ENCODE results near the gene CLEC20A.

Gene CLEC20A

DNA sequence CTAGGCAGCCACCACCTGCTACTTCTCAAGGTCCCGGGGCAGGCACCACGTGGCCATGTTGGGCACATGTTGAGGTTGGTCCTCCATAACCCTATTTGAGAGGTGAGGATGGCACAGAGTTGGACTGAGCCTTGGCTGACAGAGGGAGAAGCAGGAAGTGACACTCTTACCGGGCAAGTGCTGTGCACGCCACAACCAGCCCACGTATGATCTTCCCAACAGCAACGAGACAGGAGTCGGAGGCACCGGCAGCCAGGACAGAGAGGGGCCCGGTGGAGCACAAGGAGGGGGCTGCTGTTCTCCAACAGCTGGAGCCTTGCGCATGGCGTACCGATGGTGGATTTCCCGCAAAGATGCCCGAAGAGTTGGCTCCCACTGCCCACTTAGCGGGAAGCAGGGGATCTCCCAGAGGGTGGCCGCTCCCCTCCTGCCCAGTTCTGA lies 3.4 kb downstream of the CLEC20A start:
- TF ChIP-seq ZFX (IDR thresholded peaks at IDR 0.05; ENCODE audit: borderline replicate concordance), result no peak
- TF ChIP-seq, protein P1, sequence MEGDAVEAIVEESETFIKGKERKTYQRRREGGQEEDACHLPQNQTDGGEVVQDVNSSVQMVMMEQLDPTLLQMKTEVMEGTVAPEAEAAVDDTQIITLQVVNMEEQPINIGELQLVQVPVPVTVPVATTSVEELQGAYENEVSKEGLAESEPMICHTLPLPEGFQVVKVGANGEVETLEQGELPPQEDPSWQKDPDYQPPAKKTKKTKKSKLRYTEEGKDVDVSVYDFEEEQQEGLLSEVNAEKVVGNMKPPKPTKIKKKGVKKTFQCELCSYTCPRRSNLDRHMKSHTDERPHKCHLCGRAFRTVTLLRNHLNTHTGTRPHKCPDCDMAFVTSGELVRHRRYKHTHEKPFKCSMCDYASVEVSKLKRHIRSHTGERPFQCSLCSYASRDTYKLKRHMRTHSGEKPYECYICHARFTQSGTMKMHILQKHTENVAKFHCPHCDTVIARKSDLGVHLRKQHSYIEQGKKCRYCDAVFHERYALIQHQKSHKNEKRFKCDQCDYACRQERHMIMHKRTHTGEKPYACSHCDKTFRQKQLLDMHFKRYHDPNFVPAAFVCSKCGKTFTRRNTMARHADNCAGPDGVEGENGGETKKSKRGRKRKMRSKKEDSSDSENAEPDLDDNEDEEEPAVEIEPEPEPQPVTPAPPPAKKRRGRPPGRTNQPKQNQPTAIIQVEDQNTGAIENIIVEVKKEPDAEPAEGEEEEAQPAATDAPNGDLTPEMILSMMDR (IDR thresholded peaks at IDR 0.05), result no peak
- no peak overlapping the region for H3K27ac ChIP-seq

DNA sequence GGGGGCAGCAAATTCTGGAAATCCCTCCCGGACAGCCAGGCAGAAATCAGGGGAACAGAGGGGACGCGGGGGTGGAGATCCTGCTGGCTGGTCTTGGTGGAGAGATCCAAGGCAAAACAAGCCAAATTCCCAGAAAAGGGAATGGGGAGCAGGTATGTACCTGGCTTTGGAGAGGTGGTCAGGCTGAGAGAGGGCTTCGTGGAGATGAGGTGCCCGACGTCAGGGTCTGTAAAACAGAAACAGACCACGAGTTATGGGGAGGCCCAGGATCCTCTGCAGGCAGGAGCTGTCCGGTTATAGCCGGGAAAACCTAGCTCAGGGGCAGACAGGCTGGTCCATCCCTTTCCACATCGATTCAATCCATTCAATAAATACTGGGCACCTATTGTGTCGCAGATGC lies 4.4 kb downstream of the CLEC20A start:
- no peak overlapping the region for H3K27ac ChIP-seq
- TF ChIP-seq ZFX (IDR thresholded peaks at IDR 0.05; ENCODE audit: borderline replicate concordance), result no peak
- TF ChIP-seq, protein P1 (IDR thresholded peaks at IDR 0.05), result no peak

DNA sequence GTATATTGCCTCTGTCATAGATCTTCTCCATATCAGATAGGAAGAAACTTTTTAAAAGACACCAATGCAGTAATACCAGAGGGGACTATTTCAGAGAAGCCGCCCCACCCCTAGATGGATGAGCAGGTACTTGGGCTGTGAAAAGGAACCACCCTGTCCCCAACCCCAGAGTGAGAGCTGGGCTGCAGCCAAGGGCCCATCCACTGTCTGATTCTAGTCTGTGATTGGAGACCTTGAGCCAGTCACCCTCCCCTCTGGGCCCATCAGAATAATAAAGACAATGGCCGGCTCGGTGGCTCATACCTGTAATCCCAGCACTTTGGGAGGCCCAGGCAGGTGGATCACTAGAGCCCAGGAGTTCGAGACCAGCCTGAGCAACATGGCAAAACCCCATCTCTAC lies 5.0 kb downstream of the CLEC20A start:
- TF ChIP-seq, protein P1 (IDR thresholded peaks at IDR 0.05), result no peak
- no peak for TF ChIP-seq ZFX (IDR thresholded peaks at IDR 0.05; ENCODE audit: borderline replicate concordance)
- H3K27ac ChIP-seq, result no peak overlapping the region

DNA sequence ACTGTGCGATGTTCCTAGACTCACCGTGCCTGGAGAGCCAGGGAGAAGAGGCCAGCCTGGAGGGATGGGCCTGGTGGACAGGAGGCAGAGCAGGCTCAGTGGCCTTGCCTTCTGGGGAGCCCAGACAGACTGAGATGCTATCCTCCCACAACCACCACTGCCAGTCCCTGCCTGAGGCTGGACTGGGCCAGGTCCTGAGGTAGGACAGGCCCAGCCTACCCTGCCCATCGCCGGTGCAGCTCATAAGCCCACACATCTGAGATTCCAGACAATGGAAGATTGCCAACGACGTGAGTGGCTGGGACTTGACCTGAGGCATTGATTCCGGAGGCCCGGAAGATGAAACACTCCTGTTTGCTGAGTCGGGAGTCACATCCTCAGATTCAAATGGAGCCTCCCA lies 5.8 kb downstream of the CLEC20A start:
- H3K27ac ChIP-seq, result no peak overlapping the region
- TF ChIP-seq, protein P1 (IDR thresholded peaks at IDR 0.05), result no peak
- no peak for TF ChIP-seq ZFX (IDR thresholded peaks at IDR 0.05; ENCODE audit: borderline replicate concordance)

DNA sequence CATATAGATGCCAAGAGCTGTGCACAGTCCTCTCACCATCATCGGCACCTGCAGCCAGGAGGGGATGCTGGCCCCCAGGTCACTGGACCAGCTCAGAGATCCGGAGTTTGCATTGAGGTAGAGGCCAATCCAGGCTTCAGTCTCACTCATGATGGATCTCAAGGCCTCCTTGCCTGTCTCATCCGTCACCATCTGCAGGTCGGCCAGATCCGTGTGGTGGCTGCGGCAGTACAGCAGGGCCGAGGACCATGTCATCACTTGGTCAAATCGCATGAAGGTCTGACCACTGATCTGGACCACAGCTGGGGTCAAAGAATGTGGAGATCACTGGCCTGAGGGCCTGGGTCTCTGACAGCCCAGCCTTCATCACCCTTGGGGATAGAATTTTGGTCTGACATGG lies 6.6 kb downstream of the CLEC20A start:
- TF ChIP-seq, protein P1 (IDR thresholded peaks at IDR 0.05), result no peak
- no peak for TF ChIP-seq ZFX (IDR thresholded peaks at IDR 0.05; ENCODE audit: borderline replicate concordance)
- H3K27ac ChIP-seq, result no peak overlapping the region

DNA sequence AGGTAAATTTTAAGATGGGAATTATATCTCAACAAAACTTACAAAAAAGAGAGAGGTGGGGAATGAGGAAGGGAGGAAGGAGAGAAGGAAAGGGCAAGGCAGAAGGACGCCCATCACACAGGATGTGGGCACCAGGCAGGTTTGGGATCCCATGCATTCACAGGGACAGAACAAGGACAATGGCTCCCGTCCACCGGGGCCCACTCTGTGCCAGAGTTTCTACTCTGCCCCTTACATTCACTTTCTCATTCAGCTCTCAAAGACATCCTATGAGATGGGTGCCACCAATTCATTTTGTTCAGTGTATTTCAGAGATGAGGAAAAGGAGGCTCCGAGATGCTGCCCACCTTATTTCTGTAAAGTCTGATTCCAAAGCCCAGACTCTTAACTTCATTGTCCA lies 7.4 kb downstream of the CLEC20A start:
- TF ChIP-seq, protein P1 (IDR thresholded peaks at IDR 0.05), result no peak
- no peak for TF ChIP-seq ZFX (IDR thresholded peaks at IDR 0.05; ENCODE audit: borderline replicate concordance)
- no peak overlapping the region for H3K27ac ChIP-seq

DNA sequence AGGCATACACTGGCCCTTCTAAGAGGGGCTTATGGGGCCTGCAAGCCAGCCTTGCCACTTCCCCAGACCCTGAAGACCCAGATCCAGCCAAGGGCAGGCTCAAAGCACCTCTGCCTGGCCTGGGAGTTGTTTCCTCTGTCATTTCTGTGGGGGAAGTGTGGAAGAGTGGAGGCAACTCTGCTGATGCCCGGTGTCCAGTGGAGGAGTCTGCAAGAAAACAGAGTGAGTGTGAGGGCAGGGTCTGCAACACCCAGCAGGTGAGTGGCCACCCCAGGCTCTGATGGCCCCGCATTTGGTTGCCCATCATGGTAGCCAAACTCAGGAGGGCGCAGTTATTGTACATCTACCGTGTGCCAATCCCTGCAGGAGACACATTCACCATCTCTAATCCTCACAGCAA lies 8.4 kb downstream of the CLEC20A start:
- TF ChIP-seq, protein P1 (IDR thresholded peaks at IDR 0.05), result no peak
- TF ChIP-seq ZFX (IDR thresholded peaks at IDR 0.05; ENCODE audit: borderline replicate concordance), result no peak
- no peak overlapping the region for H3K27ac ChIP-seq
